Neutrophil (primary cell): ENCODE results near the gene FRYL.

Experiments
- H3K27ac ChIP-seq: fragments of 200-600 bp; sonication (generic); 2 replicates; pipeline ENCODE4 v1.5.1; 2016; ENCODE audit warnings: mild to moderate bottlenecking, moderate library complexity
- H3K27me3 ChIP-seq: fragments of 200-600 bp; sonication (generic); 2 replicates; pipeline ENCODE4 v1.6.0; 2016; ENCODE audit warnings: mild to moderate bottlenecking
- H3K36me3 ChIP-seq: fragments of 200-600 bp; sonication (generic); 2 replicates; pipeline ENCODE4 v1.5.1; 2017
- H3K4me1 ChIP-seq, 2 experiments: fragments of 200-600 bp in 1 of 2; sonication (generic) in 1 of 2; 1 replicate in 1 of 2; 2 replicates in 1 of 2; pipeline versions ENCODE4 v1.5.1 to v1.6.1; 2013 to 2016; ENCODE audit warnings: low read depth in 1 of 2, low read length in 1 of 2, mild to moderate bottlenecking in 1 of 2, moderate library complexity in 1 of 2; ENCODE audit not compliant: control insufficient read depth in 1 of 2, insufficient read depth in 1 of 2
- H3K4me3 ChIP-seq, 2 experiments: fragments of 200-600 bp in 1 of 2; sonication (generic) in 1 of 2; 1 replicate in 1 of 2; 2 replicates in 1 of 2; pipeline ENCODE4 v1.5.1; 2013 to 2016; ENCODE audit warnings: low read depth in 1 of 2, low read length in 1 of 2, mild to moderate bottlenecking in 1 of 2, moderate library complexity in 1 of 2
- H3K9me3 ChIP-seq: fragments of 200-600 bp; sonication (generic); 2 replicates; pipeline ENCODE4 v1.5.1; 2016
- CTCF ChIP-seq: fragments of 200-600 bp; sonication (generic); IDR thresholded peaks from 2 replicates; pipeline ENCODE4 v1.5.1; 2016; ENCODE audit warnings: antibody characterized with exemption

The FRYL gene

GRCh38 chr4:48620831-48621230 is 159.2 kb downstream of the FRYL start:
- H3K27ac ChIP-seq: no peak overlapping the region
- no peak for TF ChIP-seq CTCF
- H3K4me1 ChIP-seq: no peaks in the 10 kb centered on the region
- H3K9me3 ChIP-seq: no peaks in the 10 kb centered on the region
- H3K27me3 ChIP-seq: no peaks in the 10 kb centered on the region
- H3K4me3 ChIP-seq: no peak overlapping the region
- H3K36me3 ChIP-seq: peaks cover 44% of the 10 kb centered on the region

- Histone ChIP-seq H3K9me3 (no peaks in the 10 kb centered on the region), H3K27ac (no peak overlapping the region), H3K36me3 (peaks cover 44% of the 10 kb centered on the region), H3K27me3 (no peaks in the 10 kb centered on the region), H3K4me3 (no peak overlapping the region), H3K4me1 (no peaks in the 10 kb centered on the region)
- no peak for TF ChIP-seq CTCF
Observed at GRCh38 chr4:48620093-48620492, 160.0 kb downstream of the FRYL start.

DNA sequence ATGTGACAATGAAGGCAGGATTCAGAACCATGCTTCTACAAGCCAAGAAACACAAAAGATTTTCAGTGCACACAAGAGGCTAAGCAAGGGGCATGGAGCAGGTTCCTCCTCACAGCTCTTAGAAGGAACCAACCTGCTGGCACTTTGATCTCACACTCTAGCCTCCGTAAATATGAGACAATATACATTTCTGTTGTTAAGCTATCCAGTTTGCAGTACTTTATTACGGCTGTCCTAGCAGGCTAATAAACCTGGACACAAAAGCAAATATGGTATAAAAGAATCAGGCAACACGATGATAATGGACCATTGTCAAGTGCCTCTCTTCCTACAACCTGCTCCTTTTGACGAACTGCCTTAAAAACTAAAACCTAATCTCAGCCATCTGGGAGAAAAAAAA is 175.6 kb downstream of the FRYL start:
- TF ChIP-seq CTCF: no peak
- no peak overlapping the region for H3K27ac ChIP-seq
- H3K4me1 ChIP-seq: peaks cover 3 to 6% of the 10 kb centered on the region in 2 experiments
- no peaks in the 10 kb centered on the region for H3K27me3 ChIP-seq
- peaks cover 24% of the 10 kb centered on the region for H3K36me3 ChIP-seq
- no peaks in the 10 kb centered on the region for H3K9me3 ChIP-seq
- H3K4me3 ChIP-seq: no peak overlapping the region

GRCh38 chr4:48604041-48604440 is 176.0 kb downstream of the FRYL start:
- Histone ChIP-seq H3K36me3 (peaks cover 29% of the 10 kb centered on the region), H3K9me3 (no peaks in the 10 kb centered on the region), H3K4me3 (no peak overlapping the region), H3K27me3 (no peaks in the 10 kb centered on the region), H3K27ac (no peak overlapping the region), H3K4me1 (peaks cover 3 to 6% of the 10 kb centered on the region in 2 experiments)
- no peak for TF ChIP-seq CTCF

DNA sequence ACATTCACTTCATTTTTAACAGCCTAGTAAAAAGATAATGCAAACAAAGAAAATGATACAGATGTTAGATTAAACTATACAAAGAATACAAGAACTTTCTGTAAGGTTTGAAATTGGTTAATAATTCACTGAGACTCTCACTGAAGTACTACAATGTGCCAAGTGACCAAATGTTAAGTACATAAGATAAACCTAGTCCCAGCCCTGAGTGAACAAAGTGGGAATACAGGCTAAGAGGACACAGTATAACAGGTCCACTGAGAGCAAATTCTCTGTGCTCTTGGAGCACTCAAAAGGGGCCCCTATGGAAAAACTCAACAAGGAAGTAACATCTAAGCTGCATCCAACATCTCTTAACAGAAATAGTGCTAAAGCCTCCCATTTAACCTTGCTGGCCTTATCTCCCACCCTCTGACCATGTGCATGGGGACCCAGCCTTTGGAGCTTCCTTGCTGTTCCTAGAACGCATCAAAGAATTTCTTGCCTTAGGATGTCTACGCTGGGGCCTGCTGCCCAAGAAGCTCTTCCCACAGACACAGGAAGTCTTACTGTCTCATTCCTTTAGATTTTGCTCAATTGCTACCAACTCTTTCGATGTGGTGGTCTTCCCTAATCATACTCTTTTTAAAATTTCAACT is 176.6 kb downstream of the FRYL start:
- TF ChIP-seq CTCF: no peak
- Histone ChIP-seq H3K36me3 (peaks cover 35% of the 10 kb centered on the region), H3K9me3 (no peaks in the 10 kb centered on the region), H3K27ac (no peak overlapping the region), H3K4me1 (peaks cover 3 to 6% of the 10 kb centered on the region in 2 experiments), H3K27me3 (no peaks in the 10 kb centered on the region), H3K4me3 (no peak overlapping the region)
